GM18951 (cell line): ENCODE data around the gene GLIPR1L1.

Experiments used
- POLR2A ChIP-seq: IDR thresholded peaks from 4 replicates; pipeline ENCODE4 v1.6.1; 2011; ENCODE audit warnings: mild to moderate bottlenecking; ENCODE audit not compliant: insufficient read length, insufficient read depth; ENCODE audit errors: extremely low read depth
- in situ Hi-C: fragments of 300-500 bp; cut with MboI; formaldehyde crosslinking; loops from one replicate; pipeline ENCODE4 v1.12.0; 2022; ENCODE audit warnings: low sequenced_read_pairs, mixed read lengths, inconsistent platforms; ENCODE audit not compliant: unreplicated experiment

Gene GLIPR1L1, protein sequence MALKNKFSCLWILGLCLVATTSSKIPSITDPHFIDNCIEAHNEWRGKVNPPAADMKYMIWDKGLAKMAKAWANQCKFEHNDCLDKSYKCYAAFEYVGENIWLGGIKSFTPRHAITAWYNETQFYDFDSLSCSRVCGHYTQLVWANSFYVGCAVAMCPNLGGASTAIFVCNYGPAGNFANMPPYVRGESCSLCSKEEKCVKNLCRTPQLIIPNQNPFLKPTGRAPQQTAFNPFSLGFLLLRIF

DNA sequence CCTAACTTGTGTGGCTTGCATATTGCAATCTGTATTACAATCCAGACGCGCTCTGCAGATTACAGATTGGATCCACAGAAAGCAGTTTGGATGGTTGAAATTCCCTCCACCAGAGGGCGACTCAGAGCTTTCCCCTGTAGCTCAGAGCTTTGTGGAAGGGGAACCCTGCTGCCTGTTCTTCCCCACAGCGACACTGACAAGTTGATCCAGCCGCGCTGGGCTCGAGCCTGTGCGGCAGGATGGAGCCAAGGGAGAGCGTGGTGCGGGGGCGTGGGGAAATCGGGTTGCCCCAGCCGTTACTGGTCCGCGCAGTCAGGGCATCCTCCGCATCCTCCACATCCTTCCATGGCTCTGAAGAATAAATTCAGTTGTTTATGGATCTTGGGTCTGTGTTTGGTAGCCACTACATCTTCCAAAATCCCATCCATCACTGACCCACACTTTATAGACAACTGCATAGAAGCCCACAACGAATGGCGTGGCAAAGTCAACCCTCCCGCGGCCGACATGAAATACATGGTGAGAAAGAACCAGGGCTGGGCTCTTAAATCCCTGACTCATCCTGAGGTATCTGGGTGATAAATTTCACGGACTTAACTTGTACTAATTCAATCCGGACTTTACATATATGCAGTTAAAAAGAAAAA lies at the start of gene GLIPR1L1:
TSS of gene GLIPR1L1 (plus strand) at position 287 of the 647 bp plus-strand sequence. CDS start at position 346, 59 bp downstream.
- no peak for TF ChIP-seq POLR2A
- in situ Hi-C loops = loop anchor here (10.0 kb wide), 1 partner anchor 150 kb away; the partner anchor contains the start of gene GLIPR1

DNA sequence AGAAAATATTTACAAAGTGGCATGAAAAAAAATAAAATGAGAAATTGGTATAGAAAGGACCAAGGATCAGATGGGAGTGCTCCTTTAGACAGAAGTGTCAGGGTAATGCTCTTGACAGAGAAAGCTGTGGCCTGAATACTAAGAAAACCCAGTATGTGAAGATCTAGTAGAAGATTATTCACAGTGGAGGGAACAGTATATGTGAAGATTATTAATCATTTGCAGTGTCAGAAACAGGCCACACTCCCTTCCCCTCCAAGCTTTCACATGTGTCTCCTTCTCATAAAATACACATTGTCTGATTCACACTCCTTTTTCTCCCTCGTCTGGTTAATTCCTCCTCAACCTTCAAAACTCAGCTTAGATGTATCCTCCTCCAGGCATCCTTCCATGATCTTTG lies 45.6 kb upstream of the GLIPR1L1 start:
- in situ Hi-C loops = no loop called here
- no peak for TF ChIP-seq POLR2A

DNA sequence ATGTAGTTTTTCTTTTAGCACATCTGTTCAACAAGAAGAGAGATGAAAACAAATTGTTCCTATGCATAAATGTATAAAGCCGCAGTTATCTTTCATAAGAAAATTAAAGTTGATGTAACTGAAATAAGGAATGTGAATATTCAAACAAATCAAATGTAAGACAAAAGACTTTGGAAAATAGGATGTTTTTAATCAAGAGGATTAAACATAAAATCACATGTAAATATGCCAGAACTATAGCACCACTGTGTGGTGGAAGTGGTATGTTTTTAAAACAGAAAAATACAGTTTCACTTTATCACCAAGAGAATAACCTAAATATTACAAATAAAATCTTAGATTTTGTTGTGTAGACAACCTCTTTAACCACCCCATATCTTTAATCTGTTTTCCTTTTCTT lies 44.7 kb upstream of the GLIPR1L1 start:
- TF ChIP-seq POLR2A = no peak
- in situ Hi-C loops = no loop called here

DNA sequence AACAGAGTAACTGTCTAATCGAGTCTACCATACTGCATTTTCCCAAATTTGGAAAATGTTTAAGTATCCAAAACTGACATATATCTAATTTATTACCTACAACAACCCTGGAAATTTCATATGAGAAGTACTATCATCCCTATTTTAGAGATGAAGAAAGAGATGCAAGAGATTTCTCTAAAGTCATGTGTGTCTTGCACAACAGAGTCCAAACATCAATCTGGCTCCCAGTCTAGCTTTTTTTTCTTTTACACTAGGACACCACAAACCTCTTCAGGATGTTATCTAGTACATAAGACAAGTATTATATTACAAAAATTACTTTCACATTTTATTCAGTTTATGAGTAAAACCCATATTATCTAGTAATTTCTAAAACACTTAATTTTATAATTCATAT lies 43.5 kb upstream of the GLIPR1L1 start:
- in situ Hi-C loops = no loop called here

DNA sequence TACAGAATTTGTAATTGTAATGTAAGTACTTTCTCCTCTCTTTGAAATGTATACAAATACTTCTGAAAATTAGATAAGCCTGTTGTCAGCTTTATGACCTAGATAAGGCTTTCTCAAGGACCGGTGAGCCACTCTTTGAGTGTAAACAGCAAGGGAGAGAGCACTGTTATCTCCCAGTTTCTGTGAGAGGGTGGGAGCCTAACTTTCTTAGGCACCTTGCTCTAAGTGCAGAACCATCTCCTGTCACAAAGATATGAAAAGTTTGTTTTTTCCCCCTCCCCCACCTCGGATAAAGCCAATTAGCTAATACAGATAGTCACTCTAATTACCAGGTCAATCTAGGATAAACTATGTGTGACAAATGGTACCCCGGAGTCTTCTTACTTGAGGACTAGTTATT lies 40.1 kb upstream of the GLIPR1L1 start:
- TF ChIP-seq POLR2A = no peak
- in situ Hi-C loops = no loop called here

More for the DNA sequence above, 43.5 kb upstream of the GLIPR1L1 start:
- TF ChIP-seq POLR2A = no peak

DNA sequence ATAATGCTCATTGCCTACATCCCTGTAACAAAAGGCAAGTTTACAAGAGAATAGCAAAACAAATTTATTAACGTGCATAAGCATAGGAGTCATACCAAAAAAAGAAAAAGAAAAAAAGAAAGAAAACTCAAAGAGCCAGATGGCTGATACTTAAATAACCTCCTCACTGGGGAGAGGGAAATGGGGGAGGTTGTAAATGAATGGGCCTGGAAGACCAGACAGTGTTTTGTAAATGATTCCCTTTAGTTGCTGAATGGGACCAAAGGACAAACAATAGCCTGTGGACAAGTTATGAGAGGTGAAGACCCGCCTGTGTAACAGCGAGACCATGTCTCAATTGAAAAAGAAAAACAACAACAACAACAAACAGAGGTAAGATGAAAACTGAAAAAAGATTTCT lies 39.7 kb upstream of the GLIPR1L1 start:
- in situ Hi-C loops = no loop called here

DNA sequence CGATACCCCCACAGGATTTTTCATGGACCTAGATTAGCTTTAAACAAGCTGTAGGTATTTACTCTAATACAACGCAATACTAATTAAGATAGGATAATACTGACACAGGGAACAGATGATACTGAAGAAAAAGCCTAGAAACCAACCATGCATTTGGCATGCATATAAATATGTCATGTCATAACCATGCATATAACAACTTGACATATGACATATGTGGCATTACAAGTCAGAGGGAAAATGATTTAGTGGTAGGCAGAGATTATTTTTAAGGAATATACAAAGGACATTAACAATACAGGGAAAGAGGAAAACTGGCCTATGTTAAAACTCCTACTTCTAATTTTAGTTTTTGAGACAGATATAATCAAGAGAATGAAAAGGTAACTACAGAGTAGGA lies 32.2 kb upstream of the GLIPR1L1 start:
- TF ChIP-seq POLR2A = no peak
- in situ Hi-C loops = no loop called here

More for the DNA sequence above, 39.7 kb upstream of the GLIPR1L1 start:
- no peak for TF ChIP-seq POLR2A

DNA sequence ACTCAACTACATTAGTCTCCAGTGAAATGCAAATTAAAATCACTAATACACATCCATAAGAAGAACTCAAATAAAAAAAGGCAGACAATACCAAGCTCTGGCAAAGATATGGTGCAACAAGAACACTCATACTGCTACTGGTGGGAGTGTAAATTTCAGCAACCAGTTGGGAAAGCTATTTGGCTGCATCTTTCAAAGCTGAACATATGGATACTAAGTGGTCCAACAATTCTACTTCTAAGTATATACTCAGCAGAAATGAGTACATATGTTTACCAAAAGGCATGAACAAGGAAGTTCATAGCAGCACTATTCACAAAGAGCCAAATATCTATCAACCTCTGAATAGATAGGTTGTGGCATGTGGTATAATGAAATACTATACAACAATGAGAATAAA lies 31.7 kb upstream of the GLIPR1L1 start:
- in situ Hi-C loops = no loop called here
- TF ChIP-seq POLR2A = no peak

DNA sequence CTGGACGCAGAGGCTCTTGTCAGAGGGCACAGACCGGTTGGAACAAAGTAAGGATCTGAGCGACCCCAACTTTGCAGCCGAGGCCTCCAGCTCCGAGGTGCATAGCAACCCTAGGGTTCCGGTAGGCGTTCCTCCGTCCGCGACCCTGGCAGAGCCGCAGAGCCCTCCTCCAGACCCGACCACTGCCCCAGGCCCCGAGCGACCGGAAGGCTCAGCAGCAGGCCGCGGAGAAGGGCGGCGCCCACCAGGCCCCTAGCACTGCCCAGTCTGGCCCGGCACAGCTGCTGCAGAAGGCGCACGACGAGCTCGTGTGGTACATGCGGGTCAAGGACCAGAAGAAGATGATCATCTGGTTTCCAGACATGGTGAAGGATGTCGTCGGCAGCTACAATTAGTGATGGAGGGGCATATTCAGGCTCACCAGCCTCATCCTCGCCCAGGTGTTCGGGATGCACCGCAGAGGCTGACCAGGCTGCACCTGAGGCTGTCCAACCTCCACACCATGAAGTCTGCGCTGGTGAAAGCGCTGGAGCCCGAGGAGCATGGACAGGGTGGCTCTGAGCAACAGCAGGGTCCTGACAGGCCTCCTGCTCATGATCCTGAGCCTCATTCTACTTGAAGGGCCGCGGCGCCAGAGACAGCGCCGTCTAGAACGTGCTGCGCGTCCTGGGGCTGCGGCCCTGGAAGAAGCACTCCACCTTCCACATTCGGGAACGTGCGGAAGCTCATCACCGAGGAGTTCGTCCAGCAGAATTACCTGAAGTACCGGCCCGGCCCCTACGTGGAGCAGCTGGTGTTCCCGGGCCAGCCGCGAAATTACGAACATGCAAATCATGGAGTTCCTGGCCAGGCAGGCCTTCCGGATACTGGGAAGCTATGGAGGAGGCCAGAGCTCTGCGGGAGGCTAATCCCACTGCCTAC lies 28.8 kb upstream of the GLIPR1L1 start:
- no peak for TF ChIP-seq POLR2A
- in situ Hi-C loops = no loop called here

DNA sequence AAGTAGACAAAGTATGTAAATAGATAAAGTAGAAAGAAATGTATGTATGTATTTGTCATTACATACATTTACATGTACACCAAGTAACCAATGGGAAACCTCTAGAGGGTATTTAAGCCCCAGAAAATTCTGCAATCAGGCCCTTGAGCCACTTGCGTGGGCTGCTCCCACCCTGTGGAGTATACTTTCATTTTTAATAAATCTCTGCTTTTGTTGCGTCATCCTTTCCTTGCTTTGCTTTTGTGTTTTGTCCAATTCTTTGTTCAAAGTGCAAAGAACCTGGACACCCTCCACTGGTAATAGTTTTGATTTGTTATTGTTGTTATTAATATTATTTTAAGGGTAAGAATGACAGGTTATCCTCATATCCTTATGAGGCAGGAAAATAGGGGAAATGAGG lies 26.2 kb upstream of the GLIPR1L1 start:
- TF ChIP-seq POLR2A = no peak
- in situ Hi-C loops = no loop called here

DNA sequence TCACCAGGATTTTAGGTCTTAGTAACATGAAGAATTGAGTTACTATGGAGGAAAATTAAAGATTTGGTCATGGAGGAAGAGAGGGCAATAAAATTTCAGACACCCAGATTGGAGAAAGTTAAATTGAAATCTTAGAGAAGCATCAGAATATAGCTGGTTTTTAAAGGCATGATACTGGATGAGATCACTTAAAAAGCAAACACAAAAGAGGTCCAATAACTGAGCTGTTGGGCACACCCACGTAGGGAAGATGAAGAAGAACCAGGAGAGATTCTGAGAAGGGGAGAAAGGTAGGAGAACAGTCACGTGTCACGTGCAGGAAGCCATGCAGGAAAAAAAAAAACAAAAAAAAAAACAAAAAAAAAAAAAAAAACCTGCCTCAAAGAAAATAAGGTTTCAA lies 23.1 kb upstream of the GLIPR1L1 start:
- in situ Hi-C loops = no loop called here
- no peak for TF ChIP-seq POLR2A

DNA sequence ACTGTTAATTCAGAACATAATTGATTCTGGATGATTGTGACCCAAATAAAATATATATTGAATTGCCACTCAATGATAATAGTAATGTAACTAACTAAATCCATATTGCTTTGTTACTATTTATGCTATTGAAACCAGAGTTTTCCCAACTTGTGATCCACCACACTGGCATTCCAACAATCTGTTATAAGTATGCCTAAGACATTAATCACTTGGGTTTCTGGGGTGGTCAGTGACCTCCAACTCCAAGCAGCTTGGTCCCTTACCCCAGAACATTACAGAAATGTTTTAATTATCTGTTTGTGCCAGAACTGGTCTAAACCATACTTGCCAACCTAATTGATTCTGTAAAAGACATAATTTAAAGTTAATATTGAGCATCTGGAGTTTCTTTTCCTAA lies 19.0 kb upstream of the GLIPR1L1 start:
- in situ Hi-C loops = no loop called here
- no peak for TF ChIP-seq POLR2A

DNA sequence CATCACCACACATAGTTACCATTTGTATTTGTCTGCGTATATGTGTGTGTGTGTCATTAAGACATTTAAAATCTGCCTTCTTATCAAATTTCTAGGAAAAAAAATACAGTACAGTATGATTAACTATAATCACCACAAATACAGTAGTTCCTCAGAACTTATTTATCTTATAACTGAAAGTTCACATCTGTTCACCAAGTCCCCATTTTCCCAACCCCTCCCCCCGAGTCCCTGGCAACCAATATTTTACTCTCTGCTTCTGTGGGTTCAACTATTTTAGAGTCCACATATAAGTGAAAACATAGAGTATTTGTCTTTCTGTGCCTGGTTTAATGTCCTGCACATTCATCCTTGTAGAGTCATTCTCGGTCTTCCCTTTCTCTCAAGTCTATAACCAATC lies 16.7 kb upstream of the GLIPR1L1 start:
- in situ Hi-C loops = no loop called here

More for the DNA sequence above, 16.7 kb upstream of the GLIPR1L1 start:
- TF ChIP-seq POLR2A = no peak
